ENCODE measurements around the gene KPNA3.

KPNA3 gene

DNA sequence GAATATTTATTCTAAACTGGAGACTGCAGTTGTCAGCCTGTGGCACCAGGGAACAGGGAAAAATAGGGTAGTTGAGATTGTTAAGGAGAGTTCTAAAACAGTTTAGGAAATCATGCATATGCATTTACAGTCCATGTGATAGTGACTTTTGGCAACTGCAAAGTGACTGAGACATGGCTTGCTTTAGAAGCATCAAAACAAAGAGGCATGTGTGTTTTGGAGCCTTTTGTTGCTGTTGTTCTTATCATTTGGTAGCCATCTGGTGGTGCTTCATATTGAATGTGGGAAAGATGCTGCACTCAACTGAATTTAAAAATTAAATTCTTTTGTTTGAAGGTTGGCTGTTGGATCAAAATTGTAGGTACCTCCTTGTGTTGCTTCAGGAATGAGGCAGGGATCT is 91.0 kb downstream of the KPNA3 start:
- Histone ChIP-seq H3K4me3 (ENCODE audit: low read depth, low read length) (no peak overlapping the region), H3K4me2 (ENCODE audit: low read length) (no peak overlapping the region), H4K12ac (ENCODE audit: low read depth, low read length) (no peak overlapping the region), H3K36me3 (ENCODE audit: control insufficient read depth in 1 of 2, insufficient read depth in 2 of 2, low read length in 2 of 2) (peaks cover 6 to 13% of the 10 kb centered on the region in 2 experiments), H3K4ac (ENCODE audit: low read depth, low read length) (no peak overlapping the region), H3K4me1 (ENCODE audit: control insufficient read depth in 1 of 2, insufficient read depth in 2 of 2, low read length in 2 of 2) (no peaks in the 10 kb centered on the region), H3K9me3 (ENCODE audit: insufficient read depth, low read depth, low read length) (no peaks in the 10 kb centered on the region), H2AFZ (ENCODE audit: insufficient read depth, low read length, poor library complexity) (no peak overlapping the region), H3K27ac (ENCODE audit: low read depth, low read length) (no peak overlapping the region), H3K14ac (ENCODE audit: low read length) (no peak overlapping the region), H3K79me1 (ENCODE audit: low read length) (no peaks in the 10 kb centered on the region), H2BK120ac (ENCODE audit: insufficient read depth, low read length, poor library complexity) (no peak overlapping the region), H3K23ac (ENCODE audit: low read length) (no peak overlapping the region), H2BK12ac (ENCODE audit: low read length) (no peak overlapping the region), H3K27me3 (ENCODE audit: insufficient read depth, low read length) (no peaks in the 10 kb centered on the region), H2BK5ac (ENCODE audit: low read depth, low read length, poor library complexity) (no peak overlapping the region), H3K79me2 (ENCODE audit: control insufficient read depth, insufficient read depth, low read length, poor library complexity) (no peaks in the 10 kb centered on the region), H3K18ac (ENCODE audit: low read length) (no peak overlapping the region), H3K9ac (ENCODE audit: low read length) (no peak overlapping the region), H4K91ac (ENCODE audit: low read depth, low read length) (no peak overlapping the region), H2AK5ac (ENCODE audit: low read length) (no peak overlapping the region), H4K8ac (ENCODE audit: low read depth, low read length) (no peak overlapping the region)
- DNase-seq = no peak

DNA sequence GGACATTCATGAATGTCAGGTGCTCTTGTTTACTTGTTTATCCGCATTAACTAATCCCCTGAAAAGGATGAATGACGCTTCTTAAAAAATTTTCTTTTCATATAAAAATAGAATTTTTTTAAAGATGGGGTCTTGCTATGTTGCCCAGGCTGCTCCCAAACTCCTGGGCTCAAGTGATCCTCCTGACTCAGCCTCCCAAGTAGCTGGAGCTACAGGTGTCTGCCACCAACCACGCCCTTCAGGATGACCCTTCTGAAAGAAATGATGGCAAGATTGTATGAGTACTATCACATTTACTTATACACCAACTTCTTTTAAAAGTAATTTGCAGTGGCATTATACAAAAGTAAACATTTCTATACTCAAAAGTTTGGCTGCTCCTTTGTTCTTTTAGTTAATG is 95.0 kb downstream of the KPNA3 start:
- Histone ChIP-seq H2BK120ac (ENCODE audit: insufficient read depth, low read length, poor library complexity) (no peak overlapping the region), H3K79me2 (ENCODE audit: control insufficient read depth, insufficient read depth, low read length, poor library complexity) (no peaks in the 10 kb centered on the region), H3K4me2 (ENCODE audit: low read length) (no peak overlapping the region), H3K9me3 (ENCODE audit: insufficient read depth, low read depth, low read length) (no peaks in the 10 kb centered on the region), H4K12ac (ENCODE audit: low read depth, low read length) (no peak overlapping the region), H3K9ac (ENCODE audit: low read length) (no peak overlapping the region), H3K4me1 (ENCODE audit: control insufficient read depth in 1 of 2, insufficient read depth in 2 of 2, low read length in 2 of 2) (no peaks in the 10 kb centered on the region), H3K27ac (ENCODE audit: low read depth, low read length) (no peak overlapping the region), H2AFZ (ENCODE audit: insufficient read depth, low read length, poor library complexity) (no peak overlapping the region), H4K8ac (ENCODE audit: low read depth, low read length) (no peak overlapping the region), H3K18ac (ENCODE audit: low read length) (no peak overlapping the region), H2BK12ac (ENCODE audit: low read length) (no peak overlapping the region), H3K27me3 (ENCODE audit: insufficient read depth, low read length) (no peaks in the 10 kb centered on the region), H3K14ac (ENCODE audit: low read length) (no peak overlapping the region), H2AK5ac (ENCODE audit: low read length) (no peak overlapping the region), H2BK5ac (ENCODE audit: low read depth, low read length, poor library complexity) (no peak overlapping the region), H3K36me3 (ENCODE audit: control insufficient read depth in 1 of 2, insufficient read depth in 2 of 2, low read length in 2 of 2) (peaks cover 3 to 9% of the 10 kb centered on the region in 2 experiments), H3K79me1 (ENCODE audit: low read length) (no peaks in the 10 kb centered on the region), H4K91ac (ENCODE audit: low read depth, low read length) (no peak overlapping the region), H3K4me3 (ENCODE audit: low read depth, low read length) (no peak overlapping the region), H3K4ac (ENCODE audit: low read depth, low read length) (no peak overlapping the region), H3K23ac (ENCODE audit: low read length) (no peak overlapping the region)
- WGBS (ENCODE audit: extremely low coverage, insufficient coverage, insufficient read length) = no CpG with 5 or more reads among the region's 3 CpGs
- no peak for DNase-seq

DNA sequence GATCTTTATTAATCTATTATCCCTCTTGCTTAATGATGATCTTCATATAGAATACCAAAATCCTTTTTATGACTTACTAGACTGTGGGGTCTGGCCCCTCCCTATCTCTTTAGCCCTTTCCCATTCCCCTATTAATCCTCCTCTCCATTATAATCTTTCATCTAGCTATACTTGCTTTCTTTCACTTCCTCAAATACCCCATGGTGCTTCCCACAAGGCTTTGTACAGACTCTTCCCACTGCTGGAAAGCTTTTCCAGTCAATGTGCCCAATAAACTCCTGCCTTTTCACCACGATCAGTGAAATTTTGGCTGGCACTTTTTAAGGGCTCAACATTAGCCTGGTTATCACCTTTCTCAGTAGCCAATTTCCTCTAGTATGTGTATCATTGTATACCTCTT is 98.0 kb downstream of the KPNA3 start:
- no peak for DNase-seq

DNA sequence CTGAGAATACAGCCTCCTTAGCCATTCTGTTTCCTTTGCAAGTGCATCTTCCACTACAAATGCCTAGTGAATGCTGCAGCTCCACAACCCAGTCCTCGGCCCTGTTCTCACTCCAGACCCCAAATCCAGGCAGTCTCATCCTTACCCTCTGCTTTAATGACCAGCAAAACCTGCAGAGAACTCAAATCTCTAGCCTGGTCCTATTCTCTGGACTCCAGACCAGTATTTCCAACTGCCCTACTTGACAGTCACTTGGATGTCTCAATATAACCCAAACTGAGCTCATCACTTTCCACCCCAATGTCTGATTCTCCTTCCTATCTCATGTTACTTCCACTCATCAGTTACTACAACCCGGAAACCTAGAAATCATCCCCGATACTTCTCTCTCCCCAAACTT is 98.6 kb downstream of the KPNA3 start:
- peaks cover 2 to 3% of the 10 kb centered on the region in 2 experiments for H3K36me3 ChIP-seq (ENCODE audit: control insufficient read depth in 1 of 2, insufficient read depth in 2 of 2, low read length in 2 of 2)
- H3K79me1 ChIP-seq (ENCODE audit: low read length) = peaks cover 4% of the 10 kb centered on the region
- no peak overlapping the region for H2BK12ac ChIP-seq (ENCODE audit: low read length)
- H3K9ac ChIP-seq (ENCODE audit: low read length) = no peak overlapping the region
- H4K12ac ChIP-seq (ENCODE audit: low read depth, low read length) = no peak overlapping the region
- no peak overlapping the region for H4K91ac ChIP-seq (ENCODE audit: low read depth, low read length)
- no peak overlapping the region for H3K18ac ChIP-seq (ENCODE audit: low read length)
- H3K4me2 ChIP-seq (ENCODE audit: low read length) = no peak overlapping the region
- H3K27ac ChIP-seq (ENCODE audit: low read depth, low read length) = no peak overlapping the region
- H3K14ac ChIP-seq (ENCODE audit: low read length) = no peak overlapping the region
- H2AK5ac ChIP-seq (ENCODE audit: low read length) = no peak overlapping the region
- no peak overlapping the region for H2AFZ ChIP-seq (ENCODE audit: insufficient read depth, low read length, poor library complexity)
- H2BK5ac ChIP-seq (ENCODE audit: low read depth, low read length, poor library complexity) = no peak overlapping the region
- no peak overlapping the region for H2BK120ac ChIP-seq (ENCODE audit: insufficient read depth, low read length, poor library complexity)
- no peak overlapping the region for H3K4me3 ChIP-seq (ENCODE audit: low read depth, low read length)
- H3K9me3 ChIP-seq (ENCODE audit: insufficient read depth, low read depth, low read length) = no peaks in the 10 kb centered on the region
- H3K4me1 ChIP-seq (ENCODE audit: control insufficient read depth in 1 of 2, insufficient read depth in 2 of 2, low read length in 2 of 2) = peaks cover 1% of the 10 kb centered on the region in 2 experiments
- H3K79me2 ChIP-seq (ENCODE audit: control insufficient read depth, insufficient read depth, low read length, poor library complexity) = no peaks in the 10 kb centered on the region
- H4K8ac ChIP-seq (ENCODE audit: low read depth, low read length) = no peak overlapping the region
- no CpG with 5 or more reads among the region's 3 CpGs for WGBS (ENCODE audit: extremely low coverage, insufficient coverage, insufficient read length)
- H3K23ac ChIP-seq (ENCODE audit: low read length) = no peak overlapping the region
- H3K27me3 ChIP-seq (ENCODE audit: insufficient read depth, low read length) = no peaks in the 10 kb centered on the region
- no peak overlapping the region for H3K4ac ChIP-seq (ENCODE audit: low read depth, low read length)
- no peak for DNase-seq

More for the DNA sequence above, 98.0 kb downstream of the KPNA3 start:
- Histone ChIP-seq H4K12ac (ENCODE audit: low read depth, low read length) (no peak overlapping the region), H3K9me3 (ENCODE audit: insufficient read depth, low read depth, low read length) (no peaks in the 10 kb centered on the region), H2AK5ac (ENCODE audit: low read length) (no peak overlapping the region), H3K79me2 (ENCODE audit: control insufficient read depth, insufficient read depth, low read length, poor library complexity) (no peaks in the 10 kb centered on the region), H2BK5ac (ENCODE audit: low read depth, low read length, poor library complexity) (no peak overlapping the region), H4K8ac (ENCODE audit: low read depth, low read length) (no peak overlapping the region), H3K18ac (ENCODE audit: low read length) (no peak overlapping the region), H3K27ac (ENCODE audit: low read depth, low read length) (no peak overlapping the region), H2BK12ac (ENCODE audit: low read length) (no peak overlapping the region), H3K79me1 (ENCODE audit: low read length) (peaks cover 4% of the 10 kb centered on the region), H4K91ac (ENCODE audit: low read depth, low read length) (no peak overlapping the region), H2AFZ (ENCODE audit: insufficient read depth, low read length, poor library complexity) (no peak overlapping the region), H3K36me3 (ENCODE audit: control insufficient read depth in 1 of 2, insufficient read depth in 2 of 2, low read length in 2 of 2) (peaks cover 3% of the 10 kb centered on the region in 2 experiments), H2BK120ac (ENCODE audit: insufficient read depth, low read length, poor library complexity) (no peak overlapping the region), H3K4me2 (ENCODE audit: low read length) (no peak overlapping the region), H3K4ac (ENCODE audit: low read depth, low read length) (no peak overlapping the region), H3K23ac (ENCODE audit: low read length) (no peak overlapping the region), H3K4me1 (ENCODE audit: control insufficient read depth in 1 of 2, insufficient read depth in 2 of 2, low read length in 2 of 2) (peaks cover 1% of the 10 kb centered on the region in 2 experiments), H3K4me3 (ENCODE audit: low read depth, low read length) (no peak overlapping the region), H3K9ac (ENCODE audit: low read length) (no peak overlapping the region), H3K27me3 (ENCODE audit: insufficient read depth, low read length) (no peaks in the 10 kb centered on the region), H3K14ac (ENCODE audit: low read length) (no peak overlapping the region)
- no CpG with 5 or more reads among the region's 1 CpG for WGBS (ENCODE audit: extremely low coverage, insufficient coverage, insufficient read length)

All from trophoblast cell (in vitro differentiated cells and primary cell).